Endothelial cell of umbilical vein (primary cell): Measurements from ENCODE around the gene SELE. TPM values are rescaled to one million over a fixed set of nuclear protein-coding genes. Genes with fewer than 3 reads are reported as not detected.

Source experiments
- BruUV-seq: library from RNA; stranded (reverse); fragments of 400-500 nt; replicated peaks from 2 replicates; lab custom pipeline; 2021; lab: Mats Ljungman, UMichigan
- CTCF ChIA-PET: fragments of 300-600, 350-600 bp; sonication (Branson Sonifier 250); formaldehyde crosslinking; loops from one replicate; lab custom pipeline; 2021; ENCODE audit warnings: antibody characterized with exemption, inconsistent platforms; lab: Charles Lee
- POLR2A ChIA-PET: fragments of 300-600, 350-600 bp; sonication (Branson Sonifier 250); formaldehyde crosslinking; loops from one replicate; lab custom pipeline; 2021; ENCODE audit warnings: antibody characterized with exemption, inconsistent platforms; lab: Charles Lee
- DNase-seq: peaks from one replicate; pipeline ENCODE4 v3.0.0-alpha.2; 2011; ENCODE audit warnings: low read depth, low spot score
- FAIRE-seq: peaks from 2 replicates; lab custom pipeline; 2011; peaks lifted over from hg19 to GRCh38; lab: Jason Lieb, UNC
- H2AFZ ChIP-seq: 2 replicates; pipeline ENCODE4 v1.6.0; 2012; ENCODE audit warnings: low read depth, low read length, control low read depth, inconsistent platforms
- H3K27ac ChIP-seq: 2 replicates; pipeline ENCODE4 v1.5.1; 2011; ENCODE audit warnings: low read depth, mild to moderate bottlenecking, control low read depth, low read length, moderate library complexity; ENCODE audit not compliant: insufficient read depth
- H3K27me3 ChIP-seq, 2 experiments: 2 replicates each; pipeline versions ENCODE4 v1.6.0 to v1.6.1; 2011; ENCODE audit warnings: low read length in 2 of 2, mixed read lengths in 1 of 2; ENCODE audit not compliant: control insufficient read depth in 2 of 2, insufficient read depth in 2 of 2
- H3K36me3 ChIP-seq, 2 experiments: 2 replicates in 1 of 2; 3 replicates in 1 of 2; pipeline ENCODE4 v1.5.1; 2011; ENCODE audit warnings: low read length in 2 of 2, mild to moderate bottlenecking in 1 of 2, moderate library complexity in 1 of 2; ENCODE audit not compliant: control insufficient read depth in 2 of 2, insufficient read depth in 2 of 2; ENCODE audit errors: extremely low read depth in 1 of 2
- H3K4me1 ChIP-seq: 3 replicates; pipeline ENCODE4 v1.5.1; 2011; ENCODE audit warnings: mild to moderate bottlenecking, low read length; ENCODE audit not compliant: control insufficient read depth, insufficient read depth; ENCODE audit errors: extremely low read depth
- H3K4me2 ChIP-seq: 2 replicates; pipeline ENCODE4 v1.6.1; 2011; ENCODE audit warnings: low read length, control low read depth, mixed read lengths; ENCODE audit not compliant: insufficient read depth
- H3K4me3 ChIP-seq, 3 experiments: fragments of 200-600 bp in 1 of 3; sonication (generic), shearing (Covaris generic) in 1 of 3; replicated peaks in 1 of 3; 2 replicates each; pipeline ENCODE4 v1.5.1; 2011 to 2016; ENCODE audit warnings: control low read depth in 3 of 3, low read length in 3 of 3, mild to moderate bottlenecking in 2 of 3, inconsistent platforms in 1 of 3, low read depth in 1 of 3, moderate library complexity in 1 of 3; ENCODE audit not compliant: insufficient read depth in 1 of 3
- H3K79me2 ChIP-seq: 2 replicates; pipeline ENCODE4 v1.6.0; 2012; ENCODE audit warnings: low read length, inconsistent platforms; ENCODE audit not compliant: control insufficient read depth, insufficient read depth
- H3K9ac ChIP-seq: replicated peaks from 2 replicates; pipeline ENCODE3; 2011; ENCODE audit warnings: low read length, control low read depth; ENCODE audit not compliant: insufficient read depth; ENCODE audit errors: extremely low read depth
- H3K9me1 ChIP-seq: replicated peaks from 3 replicates; pipeline ENCODE4 v1.6.0; 2011; ENCODE audit warnings: mild to moderate bottlenecking, low read length; ENCODE audit not compliant: control insufficient read depth, insufficient read depth; ENCODE audit errors: extremely low read depth
- H3K9me3 ChIP-seq: replicated peaks from 2 replicates; pipeline ENCODE4 v1.5.1; 2012; ENCODE audit warnings: low read length, inconsistent platforms; ENCODE audit not compliant: control insufficient read depth, insufficient read depth
- H4K20me1 ChIP-seq: replicated peaks from 2 replicates; pipeline ENCODE3; 2011; ENCODE audit warnings: mild to moderate bottlenecking, low read length; ENCODE audit not compliant: control insufficient read depth, insufficient read depth; ENCODE audit errors: extremely low read depth
- CTCF ChIP-seq, 2 donors: IDR thresholded peaks; 1 replicate in 1 of 2; 2 replicates in 1 of 2; pipeline ENCODE4 v1.5.1; 2011; ENCODE audit warnings: low read length in 2 of 2, mild to moderate bottlenecking in 2 of 2, moderate library complexity in 2 of 2, control low read depth in 1 of 2, inconsistent platforms in 1 of 2, low read depth in 1 of 2; ENCODE audit not compliant: insufficient read depth in 1 of 2; ENCODE audit errors: extremely low read depth in 1 of 2
- EZH2 ChIP-seq: IDR thresholded peaks from 2 replicates; pipeline ENCODE4 v1.6.1; 2012; ENCODE audit warnings: borderline replicate concordance, low read depth, mild to moderate bottlenecking, moderate library complexity, low read length, inconsistent platforms; ENCODE audit not compliant: severe bottlenecking
- FOS ChIP-seq: IDR thresholded peaks from 2 replicates; pipeline ENCODE4 v1.6.1; 2011; ENCODE audit warnings: mild to moderate bottlenecking, low read length, moderate library complexity, borderline replicate concordance; ENCODE audit not compliant: insufficient read depth
- GATA2 ChIP-seq: IDR thresholded peaks from 2 replicates; pipeline ENCODE4 v1.7.0; 2011; ENCODE audit warnings: low read depth, mild to moderate bottlenecking, moderate library complexity, mixed read lengths, low read length; ENCODE audit not compliant: insufficient read length, insufficient read depth
- JUN ChIP-seq: IDR thresholded peaks from 2 replicates; pipeline ENCODE4 v1.6.1; 2011; ENCODE audit warnings: borderline replicate concordance, low read depth; ENCODE audit not compliant: insufficient read length, insufficient read depth
- MYC ChIP-seq: IDR thresholded peaks from one replicate; pipeline ENCODE4 v1.6.1; 2011; ENCODE audit warnings: mild to moderate bottlenecking, low read depth, low read length
- POLR2A ChIP-seq: IDR thresholded peaks from 2 replicates; pipeline ENCODE4 v1.6.1; 2012; ENCODE audit warnings: low read depth, mild to moderate bottlenecking, control low read depth, low read length
- POLR2AphosphoS5 ChIP-seq: IDR thresholded peaks from 2 replicates; pipeline ENCODE4 v1.6.1; 2012; ENCODE audit warnings: low read depth, mild to moderate bottlenecking, control low read depth, low read length, moderate library complexity; ENCODE audit not compliant: insufficient read depth
- dilution Hi-C: fragments of 300-500 bp; cut with MboI; formaldehyde crosslinking; loops from one replicate; pipeline ENCODE4 v1.15.0; 2019; ENCODE audit warnings: low sequenced_read_pairs; ENCODE audit not compliant: extremely low pct_ligation_motif_present
- intact Hi-C: fragments of 100-400 bp; cut with micrococcal nuclease; formaldehyde crosslinking; loops from one replicate; pipeline ENCODE4 v1.10.0; 2022
- polyA plus RNA-seq, 4 experiments: library from polyadenylated mRNA; depleted of rRNA in 3 of 4; stranded (reverse) in 3 of 4; unstranded in 1 of 4; fragments of >200 nt; gene quantifications; 2 replicates each; pipeline versions ENCODE4 v1.2.1 to v1.2.3, GENCODE V29; 2011 to 2012; ENCODE audit warnings: missing spikeins in 1 of 4
- total RNA-seq: library from RNA; stranded (reverse); gene quantifications from 2 replicates; pipeline ENCODE4 v1.2.3, GENCODE V29; 2021
- TF ChIP-seq, protein P1 (sequence below): IDR thresholded peaks from 2 replicates; pipeline ENCODE4 v1.6.1; 2011; ENCODE audit not compliant: insufficient read depth, insufficient read length

SELE gene
- total and polyA plus RNA-seq, 2 donors (not counting 3 experiments of a cell fraction or from before 2014, with no cell fraction given) = 1.5 to 4.7 TPM

- no peaks in the 10 kb centered on the region for H3K36me3 ChIP-seq
- H3K4me3 ChIP-seq = no peak overlapping the region
- H3K9ac ChIP-seq = no peak overlapping the region
- POLR2A ChIA-PET = no interaction called here
- H3K9me1 ChIP-seq = no peaks in the 10 kb centered on the region
- intact Hi-C loops = no loop called here
- dilution Hi-C loops = no loop called here
- H3K4me1 ChIP-seq = peaks cover 5% of the 10 kb centered on the region
- no TSS peak for BruUV-seq
- peak; percentile 16 for DNase-seq
- H3K27me3 ChIP-seq = no peaks in the 10 kb centered on the region
- no peaks in the 10 kb centered on the region for H3K9me3 ChIP-seq
- FAIRE-seq = no peak
- H4K20me1 ChIP-seq = no peaks in the 10 kb centered on the region
- H3K27ac ChIP-seq = no peak overlapping the region
- no peak overlapping the region for H3K4me2 ChIP-seq
- CTCF ChIA-PET = interaction anchor here (0.7 to 1.6 kb wide), 6 partner anchors 14 to 108 kb away, joined by 3 to 25 read pairs (median 4); partner anchors contain the start of gene F5
- H3K79me2 ChIP-seq = no peaks in the 10 kb centered on the region
- no peak for TF ChIP-seq EZH2
- no peak overlapping the region for H2AFZ ChIP-seq
Measured at GRCh38 chr1:169694304-169695075, 39.4 kb downstream of the SELE start.

DNA sequence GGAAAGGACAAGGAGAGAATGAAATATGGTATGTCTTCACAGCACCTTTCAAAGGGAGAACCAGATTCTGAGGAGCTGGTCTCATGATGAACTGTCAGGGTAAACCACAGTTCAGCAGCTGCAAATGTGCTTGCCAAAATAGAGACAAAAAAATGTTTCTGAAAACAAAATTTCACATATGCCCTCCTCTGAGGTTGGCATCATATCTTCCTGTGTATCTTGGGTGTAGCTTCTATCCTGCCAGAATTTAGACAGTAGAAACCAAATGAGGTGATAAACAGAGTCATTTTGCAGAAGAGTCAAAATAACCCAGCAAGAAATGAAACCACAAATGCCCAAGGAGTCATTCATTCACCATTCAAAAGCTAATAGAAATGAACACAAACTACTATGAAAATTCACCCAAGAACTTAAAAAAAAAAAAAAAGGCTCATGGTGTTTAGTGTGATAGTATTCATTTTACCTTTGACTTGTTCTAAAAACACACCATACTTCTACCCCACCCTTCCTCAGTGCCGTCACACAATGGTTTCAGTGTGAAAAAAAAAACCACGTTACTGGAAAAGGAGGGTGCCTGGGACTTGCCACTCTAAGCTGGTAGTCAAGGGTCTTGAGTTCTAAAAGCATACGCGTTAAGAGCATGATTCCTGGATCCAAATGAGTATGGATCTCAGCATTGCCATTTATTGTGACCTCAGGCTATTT, 41.0 kb downstream of the SELE start:
- H3K4me1 ChIP-seq = peaks cover 5% of the 10 kb centered on the region
- no peaks in the 10 kb centered on the region for H3K9me3 ChIP-seq
- no peaks in the 10 kb centered on the region for H4K20me1 ChIP-seq
- TF ChIP-seq CTCF (IDR thresholded peaks at IDR 0.05; ENCODE audit: extremely low read depth in 1 of 2, insufficient read depth in 1 of 2, low read depth in 1 of 2, low read length in 2 of 2) = no peak
- no peak for TF ChIP-seq POLR2A
- no peak for TF ChIP-seq JUN
- TF ChIP-seq, protein P1, sequence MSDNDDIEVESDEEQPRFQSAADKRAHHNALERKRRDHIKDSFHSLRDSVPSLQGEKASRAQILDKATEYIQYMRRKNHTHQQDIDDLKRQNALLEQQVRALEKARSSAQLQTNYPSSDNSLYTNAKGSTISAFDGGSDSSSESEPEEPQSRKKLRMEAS = no peak
- TF ChIP-seq POLR2AphosphoS5 = no peak
- no peak for TF ChIP-seq GATA2
- TF ChIP-seq MYC = no peak
- TF ChIP-seq FOS = no peak
- TF ChIP-seq EZH2 = no peak
- H3K79me2 ChIP-seq = no peaks in the 10 kb centered on the region
- ChIA-PET CTCF (interaction anchor here (0.9 to 2.7 kb wide), 3 partner anchors 19 to 147 kb away, joined by 3 to 9 read pairs (median 5); no protein-coding TSS in a partner anchor), POLR2A (no interaction called here)
- no peak overlapping the region for H3K27ac ChIP-seq
- no TSS peak for BruUV-seq
- H2AFZ ChIP-seq = no peak overlapping the region
- H3K9ac ChIP-seq = no peak overlapping the region
- no peaks in the 10 kb centered on the region for H3K36me3 ChIP-seq
- H3K9me1 ChIP-seq = no peaks in the 10 kb centered on the region
- H3K27me3 ChIP-seq = no peaks in the 10 kb centered on the region
- no peak for FAIRE-seq
- H3K4me3 ChIP-seq = no peak overlapping the region
- dilution Hi-C loops = no loop called here
- DNase-seq = no peak
- no peak overlapping the region for H3K4me2 ChIP-seq
- intact Hi-C loops = no loop called here
